Choroid plexus epithelial cell (primary cell): ENCODE measurements around the gene TLK2.
A peak's percentile ranks its signal among the peaks of the same experiment; 100 is the strongest.
"Not testable (repeated sequence)": the region's sequence is repeated elsewhere in the genome, so short reads cannot be mapped to it uniquely, and the experiment has no call there.

Experiments
- DNase-seq: peaks from one replicate; pipeline ENCODE4 v3.0.0-alpha.2; 2010; ENCODE audit warnings: low read depth
- H3K4me3 ChIP-seq: 2 replicates; pipeline ENCODE4 v1.5.1; 2011; ENCODE audit warnings: low read depth, mild to moderate bottlenecking, control low read depth, low read length, moderate library complexity
- TF ChIP-seq, protein P1 (sequence below): conservative IDR thresholded peaks from 2 replicates; pipeline ENCODE4 v1.5.1; 2011; ENCODE audit warnings: low read depth, mild to moderate bottlenecking, control low read depth, inconsistent platforms, low read length, moderate library complexity

Gene TLK2

DNA sequence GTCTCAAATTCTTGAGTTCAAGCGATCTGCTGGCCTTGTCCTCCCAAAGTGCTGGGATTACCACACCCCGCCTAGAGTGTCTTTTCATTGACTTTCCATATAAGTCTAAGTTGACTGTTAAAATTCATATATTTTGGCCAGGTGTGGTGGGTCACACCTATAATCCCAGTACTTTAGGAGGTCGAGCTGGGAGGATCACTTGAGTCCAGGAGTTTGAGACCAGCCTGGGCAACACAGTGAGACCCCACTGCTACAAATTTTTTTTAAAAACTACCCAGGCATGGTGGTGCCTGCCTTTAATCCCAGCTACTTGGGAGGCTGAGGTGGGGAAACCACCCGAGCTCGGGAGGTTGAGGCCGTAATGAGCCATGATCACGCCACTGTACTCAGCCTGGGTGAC lies 127.0 kb downstream of the TLK2 start:
- no peak overlapping the region for H3K4me3 ChIP-seq
- TF ChIP-seq, protein P1, sequence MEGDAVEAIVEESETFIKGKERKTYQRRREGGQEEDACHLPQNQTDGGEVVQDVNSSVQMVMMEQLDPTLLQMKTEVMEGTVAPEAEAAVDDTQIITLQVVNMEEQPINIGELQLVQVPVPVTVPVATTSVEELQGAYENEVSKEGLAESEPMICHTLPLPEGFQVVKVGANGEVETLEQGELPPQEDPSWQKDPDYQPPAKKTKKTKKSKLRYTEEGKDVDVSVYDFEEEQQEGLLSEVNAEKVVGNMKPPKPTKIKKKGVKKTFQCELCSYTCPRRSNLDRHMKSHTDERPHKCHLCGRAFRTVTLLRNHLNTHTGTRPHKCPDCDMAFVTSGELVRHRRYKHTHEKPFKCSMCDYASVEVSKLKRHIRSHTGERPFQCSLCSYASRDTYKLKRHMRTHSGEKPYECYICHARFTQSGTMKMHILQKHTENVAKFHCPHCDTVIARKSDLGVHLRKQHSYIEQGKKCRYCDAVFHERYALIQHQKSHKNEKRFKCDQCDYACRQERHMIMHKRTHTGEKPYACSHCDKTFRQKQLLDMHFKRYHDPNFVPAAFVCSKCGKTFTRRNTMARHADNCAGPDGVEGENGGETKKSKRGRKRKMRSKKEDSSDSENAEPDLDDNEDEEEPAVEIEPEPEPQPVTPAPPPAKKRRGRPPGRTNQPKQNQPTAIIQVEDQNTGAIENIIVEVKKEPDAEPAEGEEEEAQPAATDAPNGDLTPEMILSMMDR, result no peak
- DNase-seq, result no peak

DNA sequence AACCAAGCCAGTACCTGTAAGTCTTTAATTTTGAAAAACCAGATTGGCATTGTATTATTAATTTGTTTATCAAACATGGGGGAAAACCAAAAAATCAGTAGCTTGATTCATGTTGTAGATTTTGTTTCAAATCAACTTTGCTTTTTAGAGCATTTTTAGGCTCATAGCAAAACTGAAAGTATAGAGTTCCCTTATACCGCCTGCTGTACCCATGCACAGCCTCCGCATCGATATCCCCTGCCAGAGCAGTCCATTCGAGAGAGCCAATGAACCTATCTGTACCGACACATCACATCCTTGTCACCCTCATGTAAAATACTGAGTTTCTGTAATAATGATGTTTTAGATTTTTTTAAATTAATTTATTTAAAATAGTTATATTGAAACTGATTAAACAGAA lies 132.7 kb downstream of the TLK2 start:
- TF ChIP-seq, protein P1, result no peak
- DNase-seq, result no peak
- no peak overlapping the region for H3K4me3 ChIP-seq

DNA sequence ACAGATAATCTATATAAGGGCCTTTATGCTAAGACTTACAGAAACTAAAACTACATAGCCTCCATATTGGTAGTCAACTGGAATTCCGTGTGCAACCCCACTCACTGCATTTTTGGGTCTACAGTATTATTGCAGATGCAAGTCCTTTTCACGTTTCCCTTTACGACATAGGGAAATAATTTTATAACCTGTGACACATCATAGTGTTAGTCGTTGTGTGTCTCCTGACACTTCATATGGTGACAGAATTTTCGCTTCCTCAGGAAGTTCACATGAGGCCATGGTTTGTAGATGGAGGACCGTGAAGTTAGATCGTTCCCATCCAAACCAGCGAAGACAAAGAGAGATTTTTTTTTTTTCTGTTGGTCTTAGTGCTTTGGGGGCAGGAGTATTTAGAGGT lies 133.1 kb downstream of the TLK2 start:
- no peak for DNase-seq
- no peak overlapping the region for H3K4me3 ChIP-seq

DNA sequence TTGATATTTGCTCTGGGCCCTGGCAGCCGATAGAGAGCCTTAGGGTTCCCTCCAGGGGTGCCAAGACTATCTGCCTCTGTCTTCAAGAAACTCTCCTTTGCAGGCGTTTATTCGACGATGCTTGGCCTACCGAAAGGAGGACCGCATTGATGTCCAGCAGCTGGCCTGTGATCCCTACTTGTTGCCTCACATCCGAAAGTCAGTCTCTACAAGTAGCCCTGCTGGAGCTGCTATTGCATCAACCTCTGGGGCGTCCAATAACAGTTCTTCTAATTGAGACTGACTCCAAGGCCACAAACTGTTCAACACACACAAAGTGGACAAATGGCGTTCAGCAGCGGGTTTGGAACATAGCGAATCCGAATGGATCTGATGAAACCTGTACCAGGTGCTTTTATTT lies 133.7 kb downstream of the TLK2 start:
- H3K4me3 ChIP-seq, DNase-seq: not testable (repeated sequence)

More for the DNA sequence above, 133.1 kb downstream of the TLK2 start:
- TF ChIP-seq, protein P1, result no peak

DNA sequence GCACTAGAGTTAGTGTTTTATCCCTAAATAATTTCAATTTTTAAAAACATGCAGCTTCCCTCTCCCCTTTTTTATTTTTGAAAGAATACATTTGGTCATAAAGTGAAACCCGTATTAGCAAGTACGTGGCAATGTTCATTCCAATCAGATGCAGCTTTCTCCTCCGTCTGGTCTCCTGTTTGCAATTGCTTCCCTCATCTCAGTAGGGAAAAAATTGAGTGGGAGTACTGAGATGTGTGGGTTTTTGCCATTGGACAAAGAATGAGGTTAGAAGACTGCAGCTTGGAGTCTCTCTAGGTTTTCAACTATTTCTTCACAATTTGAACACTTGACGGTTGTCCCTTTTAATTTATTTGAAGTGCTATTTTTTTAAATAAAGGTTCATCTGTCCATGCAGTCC lies 134.5 kb downstream of the TLK2 start:
- not testable (repeated sequence) for H3K4me3 ChIP-seq, DNase-seq

DNA sequence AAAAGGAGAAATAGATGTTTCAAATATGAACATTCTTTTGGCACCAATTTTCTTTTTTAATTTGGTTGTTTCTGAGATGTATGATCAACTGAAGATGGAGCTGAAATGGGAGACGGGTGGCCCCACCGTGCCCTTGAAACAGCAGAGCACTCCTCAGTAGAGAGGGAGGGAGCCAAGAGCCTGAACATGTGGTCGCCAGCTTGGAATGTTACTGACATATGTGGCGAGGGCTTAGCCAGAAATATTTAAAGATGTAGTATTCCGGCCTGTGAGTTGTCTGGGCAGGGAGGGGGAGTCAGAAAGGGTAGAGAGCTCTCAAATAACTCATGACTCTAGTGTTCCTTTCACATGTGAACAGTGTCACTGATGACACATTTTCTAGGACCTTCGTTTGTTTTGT lies 135.5 kb downstream of the TLK2 start:
- peak; percentile 97 for DNase-seq
- TF ChIP-seq, protein P1, result no peak
- H3K4me3 ChIP-seq, result no peak overlapping the region

DNA sequence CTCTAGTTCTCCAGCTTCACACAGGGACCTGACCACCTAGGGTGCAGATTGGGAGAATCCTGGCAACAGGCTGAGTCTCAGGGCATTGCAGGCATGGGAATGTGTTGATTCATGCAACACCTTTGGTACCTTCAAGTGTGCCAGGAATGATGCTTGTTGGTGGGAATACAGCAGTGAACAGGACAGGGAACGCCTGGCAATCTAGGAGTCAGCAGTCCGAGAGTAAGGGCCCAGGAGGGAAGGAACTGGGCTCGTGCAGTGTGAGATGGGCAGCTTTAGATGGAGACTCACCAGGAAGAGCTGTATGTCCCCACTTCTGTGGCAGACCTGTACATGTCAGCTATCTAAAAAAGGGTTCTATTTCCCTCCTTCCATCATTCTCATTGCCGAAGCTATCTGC lies 136.9 kb downstream of the TLK2 start:
- TF ChIP-seq, protein P1, result no peak
- DNase-seq, result no peak
- no peak overlapping the region for H3K4me3 ChIP-seq

DNA sequence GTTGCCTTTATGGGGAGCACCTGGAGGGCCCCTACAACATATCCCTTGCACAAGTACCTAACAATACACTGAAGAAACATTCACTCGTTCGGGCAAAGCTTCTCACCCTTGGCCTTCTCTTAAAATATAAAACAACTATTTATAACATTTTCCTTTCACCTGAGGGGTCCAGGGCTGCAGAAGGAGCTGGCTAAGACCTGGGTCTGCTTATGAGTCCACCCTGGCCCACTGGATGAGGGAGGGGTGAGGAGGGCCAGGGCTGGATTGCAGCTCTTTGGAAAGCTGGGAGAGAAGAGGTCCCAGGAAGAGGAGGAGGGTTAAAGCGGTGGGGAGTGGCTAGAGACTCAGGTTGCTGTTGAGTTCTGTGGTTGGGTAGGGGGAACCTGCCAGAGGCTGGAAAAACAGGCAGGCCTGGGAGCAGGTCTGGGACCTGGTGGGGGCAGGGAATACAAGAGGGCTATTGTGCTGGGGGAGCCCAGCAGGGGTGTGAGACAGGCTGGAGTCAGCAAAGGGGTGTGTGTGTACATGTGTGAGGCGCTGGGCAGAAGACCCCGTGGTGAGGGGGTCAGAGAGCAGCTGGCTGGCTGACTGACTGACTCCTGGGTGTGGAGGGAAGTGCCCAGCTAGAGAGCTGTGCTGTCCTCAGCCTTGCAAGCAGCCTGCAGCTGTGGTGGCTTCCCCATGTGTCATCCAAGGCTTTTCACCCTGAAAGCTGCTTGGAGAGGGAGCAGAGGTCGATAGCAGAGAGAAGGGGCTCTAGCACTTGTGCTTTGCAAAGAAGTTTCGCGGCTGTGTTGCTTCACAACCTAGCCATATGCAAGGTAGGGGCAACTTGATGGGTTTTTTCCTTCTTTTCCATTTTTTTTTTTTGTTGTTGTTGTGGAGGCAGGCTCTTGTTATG lies 138.6 kb downstream of the TLK2 start:
- no peak overlapping the region for H3K4me3 ChIP-seq
- TF ChIP-seq, protein P1, result no peak
- peak; percentile 80 for DNase-seq
